ENCODE measurements around the gene PCDHB16.

- TF ChIP-seq CTCF (IDR thresholded peaks at IDR 0.05): no peak
- TF ChIP-seq EP300 (IDR thresholded peaks at IDR 0.05): no peak
These were observed 26.4 kb upstream of the PCDHB16 start for GRCh38 chr5:141155540-141156374.

Data from upper lobe of left lung (tissue), 4 donors.